Cardiac muscle cell (in vitro differentiated cells and primary cell): ENCODE measurements around the gene SNX20. TPM values are rescaled to one million over a fixed set of nuclear protein-coding genes. Genes with fewer than 3 reads are reported as not detected.

ENCODE experiments used
- DNase-seq, 2 donors: peaks; one replicate each; pipeline versions ENCODE4 v3.0.0 to v3.0.0-alpha.2; 2010 to 2017; ENCODE audit warnings: low read depth in 1 of 2, low spot score in 1 of 2
- H3K27ac ChIP-seq: fragments of 200-600 bp; sonication (generic); 2 replicates; pipeline ENCODE4 v1.5.1; 2016
- H3K27me3 ChIP-seq: fragments of 200-600 bp; sonication (generic); 2 replicates; pipeline ENCODE4 v1.6.0; 2016; ENCODE audit warnings: control low read depth
- H3K36me3 ChIP-seq: fragments of 200-600 bp; sonication (generic); 2 replicates; pipeline ENCODE4 v1.5.1; 2016; ENCODE audit warnings: control low read depth
- H3K4me1 ChIP-seq: fragments of 200-600 bp; sonication (generic); 2 replicates; pipeline ENCODE4 v1.8.1; 2017; ENCODE audit warnings: low read depth, mild to moderate bottlenecking, mixed run types
- H3K4me3 ChIP-seq: fragments of 200-600 bp; sonication (generic); 2 replicates; pipeline ENCODE4 v1.5.1; 2016; ENCODE audit warnings: mild to moderate bottlenecking
- H3K9me3 ChIP-seq: fragments of 200-600 bp; sonication (generic); 2 replicates; pipeline ENCODE4 v1.5.1; 2017; ENCODE audit warnings: low read depth, mild to moderate bottlenecking, control low read depth
- polyA plus RNA-seq: library from polyadenylated mRNA; unstranded; fragments of >200 nt; fragmentation: Nextera tagmentation; extraction: Ambion mirVana; gene quantifications from 2 replicates; pipeline ENCODE4 v1.2.1, GENCODE V29; 2016
- total RNA-seq: library from RNA; depleted of rRNA; stranded (reverse); fragments of >200 nt; gene quantifications from 2 replicates; pipeline ENCODE4 v1.2.3, GENCODE V29; 2016
- TF ChIP-seq, protein P1 (sequence below): IDR thresholded peaks from 2 replicates; pipeline ENCODE4 v1.5.1; 2012; ENCODE audit warnings: low read depth, mild to moderate bottlenecking, low read length

The SNX20 gene
- total and polyA plus RNA-seq, 2 experiments from 2014 or later, result not detected

DNA sequence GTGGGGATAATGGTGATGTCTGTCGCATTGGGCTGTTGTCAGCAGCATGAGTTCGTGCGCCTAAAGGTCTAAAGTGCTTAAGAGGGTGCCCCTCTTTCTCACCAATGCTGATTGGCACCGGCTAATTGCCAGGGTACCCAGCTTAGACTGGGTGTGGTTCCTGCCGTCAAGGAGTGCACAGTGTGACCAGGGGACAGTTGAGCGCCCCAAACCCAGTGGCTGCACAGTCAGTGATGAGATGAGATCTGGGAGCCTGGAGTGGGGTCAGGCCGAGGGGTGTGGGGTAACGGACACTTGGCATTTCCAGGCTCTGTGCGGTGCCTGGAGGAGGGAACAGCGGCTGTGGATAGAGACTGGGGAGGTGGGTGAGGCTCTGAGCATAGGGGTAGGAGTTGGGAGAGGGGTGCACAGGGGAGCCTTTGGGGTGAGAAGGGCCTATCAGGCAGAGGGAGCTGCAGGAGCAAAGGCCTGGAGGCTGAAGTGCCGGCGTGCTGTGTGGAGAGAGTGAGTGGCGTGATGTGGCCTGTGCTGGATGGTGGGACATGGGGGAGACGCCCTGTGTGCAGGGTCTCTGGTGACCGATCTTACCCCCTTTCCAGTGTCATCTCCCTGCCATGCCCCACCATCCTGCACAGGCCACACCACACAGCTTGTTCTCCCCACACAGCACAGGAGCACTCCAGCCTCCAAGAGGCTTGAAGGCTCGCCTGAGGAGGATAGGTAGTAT is 58.3 kb downstream of the SNX20 start:
- Histone ChIP-seq H3K9me3 (no peaks in the 10 kb centered on the region), H3K4me3 (no peak overlapping the region), H3K27ac (no peak overlapping the region), H3K27me3 (peaks cover 3% of the 10 kb centered on the region), H3K4me1 (peaks cover 6% of the 10 kb centered on the region), H3K36me3 (no peaks in the 10 kb centered on the region)
- no peak for DNase-seq
- TF ChIP-seq, protein P1, sequence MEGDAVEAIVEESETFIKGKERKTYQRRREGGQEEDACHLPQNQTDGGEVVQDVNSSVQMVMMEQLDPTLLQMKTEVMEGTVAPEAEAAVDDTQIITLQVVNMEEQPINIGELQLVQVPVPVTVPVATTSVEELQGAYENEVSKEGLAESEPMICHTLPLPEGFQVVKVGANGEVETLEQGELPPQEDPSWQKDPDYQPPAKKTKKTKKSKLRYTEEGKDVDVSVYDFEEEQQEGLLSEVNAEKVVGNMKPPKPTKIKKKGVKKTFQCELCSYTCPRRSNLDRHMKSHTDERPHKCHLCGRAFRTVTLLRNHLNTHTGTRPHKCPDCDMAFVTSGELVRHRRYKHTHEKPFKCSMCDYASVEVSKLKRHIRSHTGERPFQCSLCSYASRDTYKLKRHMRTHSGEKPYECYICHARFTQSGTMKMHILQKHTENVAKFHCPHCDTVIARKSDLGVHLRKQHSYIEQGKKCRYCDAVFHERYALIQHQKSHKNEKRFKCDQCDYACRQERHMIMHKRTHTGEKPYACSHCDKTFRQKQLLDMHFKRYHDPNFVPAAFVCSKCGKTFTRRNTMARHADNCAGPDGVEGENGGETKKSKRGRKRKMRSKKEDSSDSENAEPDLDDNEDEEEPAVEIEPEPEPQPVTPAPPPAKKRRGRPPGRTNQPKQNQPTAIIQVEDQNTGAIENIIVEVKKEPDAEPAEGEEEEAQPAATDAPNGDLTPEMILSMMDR, result no peak

DNA sequence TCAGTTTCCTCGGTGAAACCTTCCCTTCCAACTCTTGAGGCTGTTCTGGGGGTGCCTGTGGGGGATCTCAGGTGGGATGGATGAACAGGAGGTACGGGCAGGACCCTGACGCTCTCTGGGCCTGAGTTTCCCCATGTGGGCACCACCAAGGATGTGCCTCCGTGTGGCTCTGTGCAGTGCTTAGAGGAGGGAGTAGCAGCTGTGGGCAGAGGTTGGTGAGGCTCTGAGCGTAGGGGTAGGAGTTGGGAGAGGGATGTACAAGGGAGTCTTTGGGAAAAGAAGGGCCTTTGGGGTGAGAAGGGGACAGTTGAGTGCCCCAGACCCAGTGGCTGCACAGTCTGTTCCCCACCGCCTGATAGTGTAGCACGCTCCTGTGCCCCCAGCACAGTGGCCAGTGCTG is 59.1 kb downstream of the SNX20 start:
- Histone ChIP-seq H3K27ac (no peak overlapping the region), H3K4me1 (peaks cover 5% of the 10 kb centered on the region)

More for the DNA sequence above, 59.1 kb downstream of the SNX20 start:
- no peak for DNase-seq
- no peaks in the 10 kb centered on the region for H3K36me3 ChIP-seq
- H3K9me3 ChIP-seq, result no peaks in the 10 kb centered on the region
- no peak overlapping the region for H3K4me3 ChIP-seq
- TF ChIP-seq, protein P1, result no peak
- H3K27me3 ChIP-seq, result peaks cover 3% of the 10 kb centered on the region

Other genes with a start within 250 kb of the SNX20 start
- gene NKD1, start 132.9 kb downstream of the SNX20 start, total RNA-seq, result 0.86 and 1.8 TPM in 2 replicates
- 0.45 and 1.4 TPM in 2 replicates for gene NKD1, start 132.9 kb downstream of the SNX20 start, polyA plus RNA-seq
- 0.18 TPM in 1 of 2 replicates, not detected in the other for gene NOD2, start 12.3 kb upstream of the SNX20 start, total RNA-seq
- gene NOD2, start 12.3 kb upstream of the SNX20 start, polyA plus RNA-seq, result 0.05 TPM in 1 of 2 replicates, not detected in the other
- gene CYLD, start 60.8 kb upstream of the SNX20 start, total RNA-seq, result 16.1 and 16.2 TPM in 2 replicates
- gene CYLD, start 60.8 kb upstream of the SNX20 start, polyA plus RNA-seq, result 13.6 and 14.9 TPM in 2 replicates